ENCODE data around the gene NTSR1.

GRCh38 chr20:62770916-62771315 is 62.3 kb downstream of the NTSR1 start:
- TF ChIP-seq, protein P1, sequence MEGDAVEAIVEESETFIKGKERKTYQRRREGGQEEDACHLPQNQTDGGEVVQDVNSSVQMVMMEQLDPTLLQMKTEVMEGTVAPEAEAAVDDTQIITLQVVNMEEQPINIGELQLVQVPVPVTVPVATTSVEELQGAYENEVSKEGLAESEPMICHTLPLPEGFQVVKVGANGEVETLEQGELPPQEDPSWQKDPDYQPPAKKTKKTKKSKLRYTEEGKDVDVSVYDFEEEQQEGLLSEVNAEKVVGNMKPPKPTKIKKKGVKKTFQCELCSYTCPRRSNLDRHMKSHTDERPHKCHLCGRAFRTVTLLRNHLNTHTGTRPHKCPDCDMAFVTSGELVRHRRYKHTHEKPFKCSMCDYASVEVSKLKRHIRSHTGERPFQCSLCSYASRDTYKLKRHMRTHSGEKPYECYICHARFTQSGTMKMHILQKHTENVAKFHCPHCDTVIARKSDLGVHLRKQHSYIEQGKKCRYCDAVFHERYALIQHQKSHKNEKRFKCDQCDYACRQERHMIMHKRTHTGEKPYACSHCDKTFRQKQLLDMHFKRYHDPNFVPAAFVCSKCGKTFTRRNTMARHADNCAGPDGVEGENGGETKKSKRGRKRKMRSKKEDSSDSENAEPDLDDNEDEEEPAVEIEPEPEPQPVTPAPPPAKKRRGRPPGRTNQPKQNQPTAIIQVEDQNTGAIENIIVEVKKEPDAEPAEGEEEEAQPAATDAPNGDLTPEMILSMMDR (IDR thresholded peaks at IDR 0.05): no peak
- TF ChIP-seq POLR2A (IDR thresholded peaks at IDR 0.05): no peak
